ENCODE data around the gene RAB3GAP2.
"Not testable (repeated sequence)": the region's sequence is repeated elsewhere in the genome, so short reads cannot be mapped to it uniquely, and the experiment has no call there.

RAB3GAP2 gene

GRCh38 chr1:220203816-220204215, 68.4 kb downstream of the RAB3GAP2 start:
- no peak for DNase-seq (ENCODE audit: low spot score)

GRCh38 chr1:220198186-220199005, 73.9 kb downstream of the RAB3GAP2 start:
- DNase-seq (ENCODE audit: low spot score), result no peak

GRCh38 chr1:220195701-220196100, 76.6 kb downstream of the RAB3GAP2 start:
- DNase-seq (ENCODE audit: low spot score), result no peak

GRCh38 chr1:220189750-220190347, 82.4 kb downstream of the RAB3GAP2 start:
- no peak for DNase-seq (ENCODE audit: low spot score)

GRCh38 chr1:220188538-220188937, 83.7 kb downstream of the RAB3GAP2 start:
- DNase-seq (ENCODE audit: low spot score), result no peak

GRCh38 chr1:220186752-220187151, 85.5 kb downstream of the RAB3GAP2 start:
- no peak for DNase-seq (ENCODE audit: low spot score)

- DNase-seq (ENCODE audit: low spot score), result no peak
Observed at GRCh38 chr1:220184506-220184905, 87.7 kb downstream of the RAB3GAP2 start.

GRCh38 chr1:220182656-220183055, 89.6 kb downstream of the RAB3GAP2 start:
- DNase-seq (ENCODE audit: low spot score), result no peak

GRCh38 chr1:220182111-220182510, 90.1 kb downstream of the RAB3GAP2 start:
- DNase-seq (ENCODE audit: low spot score), result no peak

GRCh38 chr1:220176540-220176939, 95.7 kb downstream of the RAB3GAP2 start:
- DNase-seq (ENCODE audit: low spot score), result no peak

GRCh38 chr1:220170836-220171526, 101.3 kb downstream of the RAB3GAP2 start:
- DNase-seq (ENCODE audit: low spot score), result no peak

GRCh38 chr1:220169887-220170286, 102.4 kb downstream of the RAB3GAP2 start:
- DNase-seq (ENCODE audit: low spot score), result not testable (repeated sequence)

GRCh38 chr1:220166853-220167252, 105.4 kb downstream of the RAB3GAP2 start:
- DNase-seq (ENCODE audit: low spot score), result no peak

GRCh38 chr1:220164517-220164916, 107.7 kb downstream of the RAB3GAP2 start:
- DNase-seq (ENCODE audit: low spot score), result no peak

- DNase-seq (ENCODE audit: low spot score), result no peak
Observed at GRCh38 chr1:220164116-220164515, 108.1 kb downstream of the RAB3GAP2 start.

GRCh38 chr1:220160027-220160426, 112.2 kb downstream of the RAB3GAP2 start:
- no peak for DNase-seq (ENCODE audit: low spot score)

- no peak for DNase-seq (ENCODE audit: low spot score)
Observed at GRCh38 chr1:220159041-220159440, 113.2 kb downstream of the RAB3GAP2 start.

GRCh38 chr1:220158530-220158929, 113.7 kb downstream of the RAB3GAP2 start:
- not testable (repeated sequence) for DNase-seq (ENCODE audit: low spot score)

GRCh38 chr1:220157738-220158137, 114.5 kb downstream of the RAB3GAP2 start:
- DNase-seq (ENCODE audit: low spot score), result no peak

- DNase-seq (ENCODE audit: low spot score), result no peak
Observed at GRCh38 chr1:220156620-220157146, 115.6 kb downstream of the RAB3GAP2 start.

GRCh38 chr1:220153147-220153546, 119.1 kb downstream of the RAB3GAP2 start:
- no peak for DNase-seq (ENCODE audit: low spot score)

GRCh38 chr1:220151454-220151853, 120.8 kb downstream of the RAB3GAP2 start:
- DNase-seq (ENCODE audit: low spot score), result no peak

- DNase-seq (ENCODE audit: low spot score), result no peak
Observed at GRCh38 chr1:220149742-220150141, 122.5 kb downstream of the RAB3GAP2 start.
